NCI-H2227 (cell line): ENCODE data around the gene PPP2R1B.

Source experiments
- DNase-seq: peaks from one replicate; lab custom pipeline; 2025; ENCODE audit not compliant: unreplicated experiment; lab: John Stamatoyannopoulos, UW

The PPP2R1B gene

DNA sequence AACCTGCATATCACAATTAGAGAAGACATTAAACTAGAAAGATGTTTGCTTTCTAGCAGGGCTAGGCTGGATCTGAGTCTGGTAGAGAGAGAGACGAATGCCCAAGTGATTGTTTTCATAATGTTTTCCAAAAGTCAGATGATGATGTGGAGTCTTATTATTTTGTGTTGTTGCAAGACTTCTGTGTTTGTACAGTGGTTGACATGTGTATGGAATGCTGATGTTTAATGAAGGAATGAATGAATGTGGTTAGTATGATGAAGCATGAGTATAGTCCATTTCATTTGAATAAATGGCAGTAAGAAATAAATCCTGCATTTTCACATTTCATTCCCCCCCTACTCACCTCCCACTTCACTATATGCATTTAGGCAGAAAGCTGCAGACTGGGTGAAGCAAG, 69.6 kb downstream of the PPP2R1B start:
- no peak for DNase-seq

DNA sequence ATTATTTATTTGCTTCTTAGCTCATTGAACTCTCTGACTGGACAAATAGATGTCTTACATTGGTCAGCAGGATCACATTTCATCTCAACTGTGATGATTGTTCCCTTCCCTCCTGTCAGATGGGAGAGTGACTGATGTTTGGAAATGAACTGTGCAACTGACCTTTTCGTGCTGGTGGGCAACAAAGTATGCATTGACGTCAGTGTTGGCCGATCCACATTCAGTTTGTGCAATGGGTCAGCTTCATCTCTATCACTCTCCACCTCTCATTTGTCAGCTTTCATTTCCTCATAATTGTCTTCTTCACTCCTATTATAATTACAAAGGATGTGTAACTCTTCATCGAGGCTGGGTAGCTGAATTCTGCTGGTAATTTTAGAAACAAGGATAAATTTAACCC, 71.3 kb downstream of the PPP2R1B start:
- peak; percentile 68 for DNase-seq

DNA sequence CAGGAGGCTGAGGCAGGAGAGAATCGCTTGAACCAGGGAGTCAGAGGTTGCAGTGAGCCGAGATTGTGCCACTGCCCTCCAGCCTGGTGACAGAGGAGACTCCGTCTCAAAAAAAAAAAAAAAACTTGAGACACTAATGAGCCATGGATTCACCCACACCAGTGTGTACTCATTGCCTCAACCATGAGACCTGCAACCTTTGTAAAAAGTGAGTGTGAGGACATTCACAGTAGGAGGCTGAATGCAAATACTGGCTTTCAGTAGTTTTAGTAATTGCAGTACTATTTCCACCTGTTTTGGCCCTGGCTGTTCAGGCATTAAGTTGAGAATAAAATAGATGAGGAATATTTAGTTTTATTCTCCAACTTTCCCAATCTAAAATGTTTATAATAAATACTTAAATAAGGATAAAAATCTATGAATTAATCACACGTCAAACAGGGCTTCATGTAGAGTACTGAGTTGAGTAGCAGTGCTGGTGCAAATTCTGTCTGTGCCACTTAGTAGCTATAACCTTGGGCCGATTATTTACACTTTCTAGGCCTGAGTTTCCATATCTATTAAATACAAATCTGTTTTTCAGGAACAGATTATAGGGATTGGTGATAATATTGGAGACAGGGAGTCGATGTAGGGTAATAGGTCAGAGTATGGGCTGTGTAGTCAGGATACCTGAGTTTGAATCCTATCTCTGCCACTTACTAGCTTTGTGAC, 72.8 kb downstream of the PPP2R1B start:
- no peak for DNase-seq

DNA sequence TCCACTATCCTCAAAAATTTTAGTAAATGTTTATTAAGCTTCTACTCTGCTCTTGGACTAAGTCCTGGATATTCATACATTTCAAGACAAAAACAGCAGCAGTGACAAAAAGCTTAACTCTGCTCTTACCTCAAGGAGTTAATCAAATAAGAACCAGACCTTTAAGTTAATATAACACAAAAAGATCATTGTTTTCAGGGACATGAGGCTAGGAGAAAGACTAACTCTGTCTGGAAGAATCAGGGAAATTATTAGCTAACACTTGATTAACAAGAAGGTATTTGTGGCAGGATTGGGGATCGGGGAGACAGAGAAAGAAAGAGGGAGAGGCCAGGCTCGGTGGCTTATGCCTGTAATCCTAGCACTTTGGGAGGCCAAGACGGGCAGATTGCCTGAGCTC, 74.4 kb downstream of the PPP2R1B start:
- DNase-seq: no peak

DNA sequence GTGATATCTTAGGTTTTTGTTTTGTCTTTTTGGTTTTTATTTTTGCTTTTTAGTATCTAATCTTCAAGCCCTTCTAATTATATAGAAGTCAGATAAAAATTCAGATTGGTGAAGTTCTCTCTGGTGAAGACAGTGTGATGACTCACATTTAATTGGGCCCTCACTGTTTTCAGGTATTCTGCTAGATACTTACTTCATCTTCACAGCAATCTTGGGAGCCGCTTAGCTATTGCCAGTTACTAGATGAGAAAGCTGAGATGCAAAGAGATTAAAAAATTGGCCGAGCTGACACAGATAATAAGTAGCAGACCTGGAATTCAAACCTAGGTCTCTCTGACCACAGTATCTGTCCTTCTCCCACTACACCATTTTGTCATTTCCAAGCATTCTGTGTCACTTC, 75.0 kb downstream of the PPP2R1B start:
- DNase-seq: no peak

DNA sequence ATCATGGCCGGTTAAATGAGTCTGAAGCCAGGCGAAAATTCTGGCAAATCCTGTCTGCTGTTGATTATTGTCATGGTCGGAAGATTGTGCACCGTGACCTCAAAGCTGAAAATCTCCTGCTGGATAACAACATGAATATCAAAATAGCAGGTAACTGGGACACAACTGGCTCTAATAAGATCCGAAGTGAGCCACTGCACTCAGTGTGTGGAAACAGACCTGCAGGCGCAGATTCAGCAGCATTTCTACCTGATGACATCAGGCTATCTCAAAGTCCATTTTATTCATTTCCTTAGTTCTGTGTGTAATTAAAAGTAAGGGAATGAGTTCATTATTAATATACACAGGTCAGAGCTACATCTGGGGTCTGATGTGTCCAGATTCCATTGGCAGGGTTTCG, 78.2 kb downstream of the PPP2R1B start:
- DNase-seq: no peak

DNA sequence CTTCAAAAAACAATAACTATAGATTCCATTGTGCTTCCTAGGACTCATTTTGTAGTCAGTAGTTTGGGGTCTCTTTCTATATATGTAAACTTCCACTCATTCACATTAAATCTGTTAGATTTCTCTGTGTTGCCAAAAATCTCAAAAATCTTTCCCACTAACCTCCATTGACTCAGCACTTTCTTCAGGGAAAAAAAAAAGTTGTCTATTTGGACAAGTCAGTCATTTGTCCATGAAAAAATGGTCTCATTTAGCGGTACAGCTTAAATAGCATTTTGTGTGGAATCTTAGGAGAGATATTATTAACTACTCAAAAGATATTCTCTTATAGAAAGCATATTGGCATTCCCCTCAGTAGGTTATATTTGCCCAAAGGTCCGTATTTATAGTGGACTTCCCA, 81.9 kb downstream of the PPP2R1B start:
- DNase-seq: no peak

DNA sequence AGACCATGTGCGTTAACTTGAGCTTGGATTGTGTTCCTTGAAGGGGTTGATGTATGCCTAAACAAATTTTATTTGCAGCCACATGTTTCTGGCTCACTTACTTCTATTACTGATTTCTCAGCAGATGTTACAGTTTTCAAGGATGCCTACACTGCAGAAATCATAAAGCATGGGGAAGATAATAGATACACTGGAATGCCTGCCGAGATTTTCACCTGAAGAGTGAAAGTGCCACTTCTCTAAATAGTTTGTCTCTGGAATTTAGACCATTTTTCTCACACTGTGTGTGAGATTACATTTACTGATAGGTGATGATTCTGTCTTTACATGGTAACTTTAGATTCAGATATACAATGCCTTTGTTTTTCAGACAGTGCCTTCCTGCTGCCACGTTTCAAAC, 82.4 kb downstream of the PPP2R1B start:
- no peak for DNase-seq

DNA sequence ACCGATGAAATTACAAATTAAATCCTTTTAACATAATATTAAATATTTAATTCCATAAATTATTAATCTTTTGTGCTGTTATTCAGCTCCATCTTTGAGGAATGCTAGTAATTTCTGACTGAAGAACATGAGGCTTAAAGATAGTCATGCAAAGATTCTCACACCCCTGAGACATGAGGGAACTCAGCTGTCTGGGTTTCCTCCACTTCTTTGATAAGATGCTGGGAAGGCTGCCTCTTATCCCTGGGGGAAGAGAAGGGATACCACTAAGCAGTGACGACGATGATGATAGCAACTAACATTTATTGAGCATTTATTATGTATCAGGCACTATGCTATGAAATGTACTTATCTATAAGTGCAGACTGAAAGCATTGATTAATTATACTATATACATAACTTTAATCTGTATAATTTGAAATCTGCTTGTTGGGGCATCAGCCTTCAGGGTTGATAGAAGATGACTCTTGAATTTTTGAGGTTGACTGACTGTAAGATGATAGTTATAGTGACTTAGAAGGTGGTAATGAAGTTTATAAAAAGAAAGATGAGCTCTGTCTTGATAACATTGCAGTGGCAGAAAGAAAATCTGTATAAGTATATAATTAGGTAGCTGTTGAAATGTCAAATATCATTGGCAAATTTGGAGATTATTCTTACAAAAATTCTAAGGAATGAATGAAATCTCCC, 85.6 kb downstream of the PPP2R1B start:
- DNase-seq: no peak
